ENCODE data around the gene PTHLH. TPM values are rescaled to one million over a fixed set of nuclear protein-coding genes. Genes with fewer than 3 reads are reported as not detected.
A peak's percentile ranks its signal among the peaks of the same experiment; 100 is the strongest.

PTHLH gene
- total RNA-seq, 6 donors from 2014 or later = 0.44 to 2.9 (median 2.0) TPM; not detected in 3

DNA sequence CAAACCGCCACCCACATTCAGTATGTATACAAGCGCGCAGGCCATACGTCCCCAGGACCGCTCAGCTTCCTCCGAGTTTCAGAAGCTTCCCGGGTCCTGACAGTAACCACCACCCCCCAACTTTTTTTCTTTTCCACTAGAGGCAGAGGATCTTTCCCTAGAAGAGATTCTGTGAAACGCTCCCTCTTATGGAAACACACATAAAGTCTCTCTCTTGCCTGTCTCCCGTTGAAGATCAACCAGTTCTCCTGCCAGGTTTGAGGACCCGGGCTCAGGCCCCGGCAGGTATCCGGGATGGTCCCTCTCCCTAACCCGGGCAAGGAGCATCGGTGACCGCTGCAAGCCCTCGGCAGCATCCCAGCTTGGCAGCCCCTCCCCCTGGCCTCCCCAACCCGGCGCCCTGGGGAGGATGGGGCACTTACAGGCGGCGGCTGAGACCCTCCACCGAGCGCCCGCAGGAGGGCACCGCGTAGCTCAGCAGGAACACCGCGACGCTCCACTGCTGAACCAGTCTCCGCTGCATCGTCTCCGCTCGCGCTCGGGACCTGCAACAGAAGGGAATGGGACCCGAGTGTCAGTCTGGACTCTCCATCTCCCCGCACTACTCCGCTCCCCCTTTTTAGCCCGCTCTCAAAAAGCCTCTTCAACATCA lies 3.4 kb downstream of the PTHLH start:
- peak in 1 of 2 donors; percentile 72 for DNase-seq
- H3K27me3 ChIP-seq = peaks cover 0 to 27% (median 15%) of the 10 kb centered on the region in 4 donors

DNA sequence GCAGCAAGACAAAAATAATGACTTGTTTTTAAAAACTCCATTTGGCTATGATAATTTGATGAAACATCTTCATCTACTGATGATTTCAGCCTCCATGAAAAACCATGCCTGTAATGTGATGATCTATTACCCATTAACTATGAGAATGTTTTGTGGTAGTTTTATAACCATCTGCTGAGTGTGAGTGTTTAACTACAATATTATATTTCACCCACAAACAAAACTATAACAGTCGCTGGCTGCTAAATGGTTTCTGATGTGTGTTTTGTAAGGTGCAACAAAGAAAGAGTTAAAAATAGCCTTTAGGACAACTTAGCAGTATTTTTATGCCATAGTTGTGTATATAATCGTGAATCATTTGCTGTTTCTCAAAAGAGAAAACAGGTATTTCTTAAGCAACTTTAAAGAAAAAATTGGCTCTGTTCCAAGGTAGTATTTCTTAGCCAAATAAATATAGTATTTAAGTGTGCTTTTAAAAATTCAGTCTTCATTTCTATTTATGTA lies 4.9 kb downstream of the PTHLH start:
- no peaks in the 10 kb centered on the region for H3K9me3 ChIP-seq
- TF ChIP-seq, protein P1, sequence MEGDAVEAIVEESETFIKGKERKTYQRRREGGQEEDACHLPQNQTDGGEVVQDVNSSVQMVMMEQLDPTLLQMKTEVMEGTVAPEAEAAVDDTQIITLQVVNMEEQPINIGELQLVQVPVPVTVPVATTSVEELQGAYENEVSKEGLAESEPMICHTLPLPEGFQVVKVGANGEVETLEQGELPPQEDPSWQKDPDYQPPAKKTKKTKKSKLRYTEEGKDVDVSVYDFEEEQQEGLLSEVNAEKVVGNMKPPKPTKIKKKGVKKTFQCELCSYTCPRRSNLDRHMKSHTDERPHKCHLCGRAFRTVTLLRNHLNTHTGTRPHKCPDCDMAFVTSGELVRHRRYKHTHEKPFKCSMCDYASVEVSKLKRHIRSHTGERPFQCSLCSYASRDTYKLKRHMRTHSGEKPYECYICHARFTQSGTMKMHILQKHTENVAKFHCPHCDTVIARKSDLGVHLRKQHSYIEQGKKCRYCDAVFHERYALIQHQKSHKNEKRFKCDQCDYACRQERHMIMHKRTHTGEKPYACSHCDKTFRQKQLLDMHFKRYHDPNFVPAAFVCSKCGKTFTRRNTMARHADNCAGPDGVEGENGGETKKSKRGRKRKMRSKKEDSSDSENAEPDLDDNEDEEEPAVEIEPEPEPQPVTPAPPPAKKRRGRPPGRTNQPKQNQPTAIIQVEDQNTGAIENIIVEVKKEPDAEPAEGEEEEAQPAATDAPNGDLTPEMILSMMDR (IDR thresholded peaks at IDR 0.05) = no peak
- TF ChIP-seq POLR2AphosphoS5 (IDR thresholded peaks at IDR 0.05) (no peak), EP300 (IDR thresholded peaks at IDR 0.05) (no peak), POLR2A (IDR thresholded peaks at IDR 0.05) (no peak)
- no peak overlapping the region for H3K4me3 ChIP-seq
- 40 to 48% methylated on average over 2 of the region's 2 CpGs for WGBS, 2 donors
- ATAC-seq (ENCODE audit: low FRiP score in 2 of 2) (no peak), DNase-seq (no peak)
- no peaks in the 10 kb centered on the region for H3K36me3 ChIP-seq
- H3K27me3 ChIP-seq = peaks cover 0 to 24% (median 15%) of the 10 kb centered on the region in 4 donors
- no peak overlapping the region for H3K27ac ChIP-seq
- H3K4me1 ChIP-seq = peaks cover 21 to 30% (median 23%) of the 10 kb centered on the region in 4 donors

More for the DNA sequence above, 3.4 kb downstream of the PTHLH start:
- H3K4me1 ChIP-seq = peaks cover 21 to 30% (median 23%) of the 10 kb centered on the region in 4 donors
- TF ChIP-seq, protein P1 (IDR thresholded peaks at IDR 0.05) = no peak
- no peak for TF ChIP-seq POLR2A (IDR thresholded peaks at IDR 0.05)
- no peak for TF ChIP-seq POLR2AphosphoS5 (IDR thresholded peaks at IDR 0.05)
- no peak for TF ChIP-seq EP300 (IDR thresholded peaks at IDR 0.05)
- peak; percentile 24 to 38 for ATAC-seq (ENCODE audit: low FRiP score in 2 of 2)
- H3K4me3 ChIP-seq = peak overlapping the region in 3 of 4 donors; percentile 40 to 54 (median 52)
- H3K9me3 ChIP-seq = no peaks in the 10 kb centered on the region
- no peaks in the 10 kb centered on the region for H3K36me3 ChIP-seq
- 5 to 6% methylated on average over 18 to 37 of the region's 38 CpGs for WGBS, 2 donors
- H3K27ac ChIP-seq = no peak overlapping the region

DNA sequence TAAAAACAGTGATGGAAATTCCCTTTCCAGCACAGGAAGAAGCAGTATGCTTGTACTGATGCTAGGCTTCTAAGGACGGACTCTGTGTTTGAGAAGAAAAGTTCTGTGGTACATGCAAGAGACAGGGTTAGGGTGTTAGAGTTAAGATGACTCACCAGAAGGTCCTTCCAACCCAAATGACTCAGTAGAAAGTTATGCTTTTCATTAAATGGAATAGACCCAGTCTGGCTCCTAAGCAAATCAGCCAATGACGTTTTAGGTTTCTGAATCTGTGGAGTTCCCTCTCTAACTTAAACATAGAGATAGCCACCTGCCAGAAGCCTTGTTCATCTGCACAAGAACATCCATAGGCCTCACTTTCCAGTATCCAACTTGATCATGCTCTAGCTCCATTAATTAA lies 5.7 kb downstream of the PTHLH start:
- Histone ChIP-seq H3K36me3 (no peaks in the 10 kb centered on the region), H3K27me3 (peaks cover 0 to 24% (median 15%) of the 10 kb centered on the region in 4 donors), H3K4me3 (no peak overlapping the region), H3K4me1 (peaks cover 21 to 30% (median 23%) of the 10 kb centered on the region in 4 donors), H3K9me3 (no peaks in the 10 kb centered on the region), H3K27ac (no peak overlapping the region)
- DNase-seq (no peak), ATAC-seq (ENCODE audit: low FRiP score in 2 of 2) (peak; percentile 46 to 64)
- WGBS, 2 donors = 43 to 59% methylated on average over 2 of the region's 2 CpGs
- TF ChIP-seq, protein P1 (IDR thresholded peaks at IDR 0.05) = no peak
- TF ChIP-seq POLR2AphosphoS5 (IDR thresholded peaks at IDR 0.05) (no peak), EP300 (IDR thresholded peaks at IDR 0.05) (no peak), POLR2A (IDR thresholded peaks at IDR 0.05) (no peak)

DNA sequence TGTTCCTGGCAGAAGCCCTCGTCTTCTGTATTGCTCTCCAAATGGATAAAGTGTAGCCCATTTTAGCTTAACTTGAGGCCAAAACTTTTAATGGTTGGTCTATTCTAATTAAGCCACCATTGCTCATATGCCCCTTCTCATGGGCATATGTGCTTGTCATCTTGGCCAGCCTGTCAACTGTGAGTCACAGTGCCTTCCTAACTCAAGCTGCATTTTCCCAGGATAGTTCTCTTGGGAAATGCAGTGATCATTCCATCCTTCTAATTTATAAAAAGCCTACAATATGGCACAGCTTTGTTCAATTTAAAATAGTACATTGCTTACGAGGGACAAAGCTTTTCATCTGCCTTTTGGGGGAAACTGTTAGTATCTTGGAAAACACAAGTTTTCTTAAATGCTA lies 6.6 kb downstream of the PTHLH start:
- Histone ChIP-seq H3K9me3 (no peaks in the 10 kb centered on the region), H3K27me3 (peaks cover 0 to 22% (median 11%) of the 10 kb centered on the region in 4 donors), H3K27ac (no peak overlapping the region), H3K4me1 (peaks cover 20 to 25% (median 21%) of the 10 kb centered on the region in 4 donors), H3K36me3 (no peaks in the 10 kb centered on the region), H3K4me3 (no peak overlapping the region)
- WGBS, 2 donors = 83 to 87% methylated on average over 2 of the region's 2 CpGs
- ATAC-seq (ENCODE audit: low FRiP score in 2 of 2) (no peak), DNase-seq (no peak)
- no peak for TF ChIP-seq EP300 (IDR thresholded peaks at IDR 0.05)
- TF ChIP-seq POLR2A (IDR thresholded peaks at IDR 0.05) = no peak
- TF ChIP-seq, protein P1 (IDR thresholded peaks at IDR 0.05) = no peak
- no peak for TF ChIP-seq POLR2AphosphoS5 (IDR thresholded peaks at IDR 0.05)
